ENCODE data around the gene JAM2.

The JAM2 gene

GRCh38 chr21:25760061-25760460 lies 121.0 kb downstream of the JAM2 start:
- Histone ChIP-seq H2AFZ (ENCODE audit: low read length) (no peak overlapping the region), H3K9ac (ENCODE audit: low read length) (no peak overlapping the region), H3K79me2 (ENCODE audit: insufficient read depth, low read length) (no peaks in the 10 kb centered on the region), H3K9me2 (ENCODE audit: low read depth, low read length) (no peaks in the 10 kb centered on the region), H3K4me2 (ENCODE audit: low read length) (no peak overlapping the region), H4K20me1 (ENCODE audit: insufficient read depth, low read length) (no peaks in the 10 kb centered on the region), H3K4me3 (ENCODE audit: low read depth, low read length, poor library complexity, severe bottlenecking) (no peak overlapping the region), H3F3A (ENCODE audit: insufficient read depth, low read length) (no peaks in the 10 kb centered on the region), H3K4me1 (ENCODE audit: insufficient read depth, low read length, severe bottlenecking) (no peaks in the 10 kb centered on the region), H3K27me3 (ENCODE audit: insufficient read depth, low read length) (no peaks in the 10 kb centered on the region), H3K27ac (ENCODE audit: low read depth, low read length, poor library complexity, severe bottlenecking) (no peak overlapping the region), H3K9me3 (ENCODE audit: low read length) (no peaks in the 10 kb centered on the region), H3K36me3 (ENCODE audit: insufficient read depth, low read length) (peaks cover 80% of the 10 kb centered on the region)
- TF ChIP-seq CTCF (IDR thresholded peaks at IDR 0.05; ENCODE audit: low read length) (no peak), EZH2 (IDR thresholded peaks at IDR 0.05; ENCODE audit: borderline replicate concordance, low read length) (no peak)

- no peak overlapping the region for H3K4me3 ChIP-seq (ENCODE audit: low read depth, low read length, poor library complexity, severe bottlenecking)
- peaks cover 80% of the 10 kb centered on the region for H3K36me3 ChIP-seq (ENCODE audit: insufficient read depth, low read length)
- H3K9me3 ChIP-seq (ENCODE audit: low read length), result no peaks in the 10 kb centered on the region
- no peaks in the 10 kb centered on the region for H3K79me2 ChIP-seq (ENCODE audit: insufficient read depth, low read length)
- H3F3A ChIP-seq (ENCODE audit: insufficient read depth, low read length), result no peaks in the 10 kb centered on the region
- H3K4me1 ChIP-seq (ENCODE audit: insufficient read depth, low read length, severe bottlenecking), result no peaks in the 10 kb centered on the region
- H3K4me2 ChIP-seq (ENCODE audit: low read length), result no peak overlapping the region
- H3K9ac ChIP-seq (ENCODE audit: low read length), result no peak overlapping the region
- H4K20me1 ChIP-seq (ENCODE audit: insufficient read depth, low read length), result no peaks in the 10 kb centered on the region
- no peaks in the 10 kb centered on the region for H3K9me2 ChIP-seq (ENCODE audit: low read depth, low read length)
- no peaks in the 10 kb centered on the region for H3K27me3 ChIP-seq (ENCODE audit: insufficient read depth, low read length)
- H3K27ac ChIP-seq (ENCODE audit: low read depth, low read length, poor library complexity, severe bottlenecking), result no peak overlapping the region
- TF ChIP-seq EZH2 (IDR thresholded peaks at IDR 0.05; ENCODE audit: borderline replicate concordance, low read length), result no peak
- no peak for TF ChIP-seq CTCF (IDR thresholded peaks at IDR 0.05; ENCODE audit: low read length)
- H2AFZ ChIP-seq (ENCODE audit: low read length), result no peak overlapping the region
Measured at GRCh38 chr21:25760677-25761076, 121.6 kb downstream of the JAM2 start.

- no peaks in the 10 kb centered on the region for H3K4me1 ChIP-seq (ENCODE audit: insufficient read depth, low read length, severe bottlenecking)
- H4K20me1 ChIP-seq (ENCODE audit: insufficient read depth, low read length), result no peaks in the 10 kb centered on the region
- no peaks in the 10 kb centered on the region for H3K27me3 ChIP-seq (ENCODE audit: insufficient read depth, low read length)
- H2AFZ ChIP-seq (ENCODE audit: low read length), result no peak overlapping the region
- H3K79me2 ChIP-seq (ENCODE audit: insufficient read depth, low read length), result no peaks in the 10 kb centered on the region
- H3K4me3 ChIP-seq (ENCODE audit: low read depth, low read length, poor library complexity, severe bottlenecking), result no peak overlapping the region
- no peaks in the 10 kb centered on the region for H3K9me2 ChIP-seq (ENCODE audit: low read depth, low read length)
- H3K9me3 ChIP-seq (ENCODE audit: low read length), result no peaks in the 10 kb centered on the region
- no peak overlapping the region for H3K27ac ChIP-seq (ENCODE audit: low read depth, low read length, poor library complexity, severe bottlenecking)
- peaks cover 89% of the 10 kb centered on the region for H3K36me3 ChIP-seq (ENCODE audit: insufficient read depth, low read length)
- H3K4me2 ChIP-seq (ENCODE audit: low read length), result no peak overlapping the region
- TF ChIP-seq EZH2 (IDR thresholded peaks at IDR 0.05; ENCODE audit: borderline replicate concordance, low read length) (no peak), CTCF (IDR thresholded peaks at IDR 0.05; ENCODE audit: low read length) (no peak)
- H3F3A ChIP-seq (ENCODE audit: insufficient read depth, low read length), result no peaks in the 10 kb centered on the region
- H3K9ac ChIP-seq (ENCODE audit: low read length), result no peak overlapping the region
Measured at GRCh38 chr21:25764065-25764464, 125.0 kb downstream of the JAM2 start.

All from OCI-LY1 (cell line).